Liver (tissue), 3 donors: Measurements from ENCODE around the gene KCTD8.

Experiments
- ATF3 ChIP-seq: IDR thresholded peaks from 2 replicates; pipeline ENCODE4 v1.6.1; 2016; ENCODE audit warnings: antibody characterized with exemption
- CTCF ChIP-seq: fragments of 150-350 bp; IDR thresholded peaks from 2 replicates; pipeline ENCODE4 v1.5.1; 2017; ENCODE audit warnings: improper control_type of control experiment, low read depth, low read length; ENCODE audit not compliant: missing input control
- RAD21 ChIP-seq, 2 donors: IDR thresholded peaks; 2 replicates each; pipeline ENCODE4 v1.6.1; 2016; ENCODE audit warnings: antibody characterized with exemption in 2 of 2, mild to moderate bottlenecking in 2 of 2
- REST ChIP-seq: IDR thresholded peaks from 2 replicates; pipeline ENCODE4 v1.6.1; 2016; ENCODE audit warnings: antibody characterized with exemption, mild to moderate bottlenecking
- RXRA ChIP-seq, 2 donors: IDR thresholded peaks; 2 replicates each; pipeline ENCODE4 v1.6.1; 2017 to 2018; ENCODE audit warnings: antibody characterized with exemption in 2 of 2, mild to moderate bottlenecking in 1 of 2
- TAF1 ChIP-seq: conservative IDR thresholded peaks from 2 replicates; pipeline ENCODE4 v1.6.1; 2016; ENCODE audit warnings: antibody characterized with exemption, mild to moderate bottlenecking
- donor health status: healthy.
- donor health status: healthy.

GRCh38 chr4:44145868-44146267 is 302.7 kb downstream of the KCTD8 start:
- TF ChIP-seq REST: no peak
- no peak for TF ChIP-seq CTCF
- no peak for TF ChIP-seq TAF1
- TF ChIP-seq RXRA (IDR thresholded peaks at IDR 0.05): no peak
- TF ChIP-seq RAD21 (IDR thresholded peaks at IDR 0.05): no peak
- TF ChIP-seq ATF3: no peak
